SK-N-SH (cell line): Measurements from ENCODE around the gene C1orf50. TPM values are rescaled to one million over a fixed set of nuclear protein-coding genes. Genes with fewer than 3 reads are reported as not detected.

ENCODE experiments used
- CTCF ChIA-PET: fragments of 300-600, 350-600 bp; formaldehyde crosslinking; extraction: SDS; loops from one replicate; lab custom pipeline; 2021; lab: Yijun Ruan, JAX
- POLR2A ChIA-PET: fragments of 350-600 bp; sonication (Branson Sonifier 250); formaldehyde crosslinking; extraction: SDS; loops from one replicate; lab custom pipeline; 2020; ENCODE audit warnings: antibody characterized with exemption, inconsistent platforms; lab: Yijun Ruan, JAX
- DNase-seq: peaks from one replicate; pipeline ENCODE4 v3.0.0; 2012
- H2AFZ ChIP-seq: fragments of 200-600 bp; sonication (generic); 2 replicates; pipeline ENCODE4 v1.8.1; 2016; ENCODE audit warnings: antibody characterized with exemption, mild to moderate bottlenecking, low read depth
- H3F3A ChIP-seq: fragments of 200-600 bp; sonication (generic); replicated peaks from 2 replicates; pipeline ENCODE3; 2016; ENCODE audit warnings: antibody characterized with exemption, mild to moderate bottlenecking; ENCODE audit not compliant: insufficient read depth
- H3K27ac ChIP-seq, 2 experiments: fragments of 200-500 bp in 1 of 2; fragments of 200-600 bp in 1 of 2; sonication (Bioruptor generic) in 1 of 2; sonication (generic), shearing (Covaris generic) in 1 of 2; 2 replicates each; pipeline versions ENCODE4 v1.5.1 to v1.6.1; 2014 to 2016; ENCODE audit warnings: low read depth in 2 of 2, inconsistent platforms in 1 of 2, low read length in 1 of 2, mild to moderate bottlenecking in 1 of 2, mixed read lengths in 1 of 2
- H3K27me3 ChIP-seq: fragments of 200-600 bp; sonication (generic), shearing (Covaris generic); 2 replicates; pipeline ENCODE4 v1.6.1; 2016; ENCODE audit warnings: mixed run types; ENCODE audit not compliant: insufficient read depth
- H3K36me3 ChIP-seq, 2 experiments: fragments of 200-500 bp in 1 of 2; fragments of 200-600 bp in 1 of 2; sonication (Bioruptor generic) in 1 of 2; sonication (generic) in 1 of 2; replicated peaks in 1 of 2; 2 replicates each; pipeline versions ENCODE3 to v1.5.1; 2014 to 2016; ENCODE audit warnings: low read length in 1 of 2, mild to moderate bottlenecking in 1 of 2; ENCODE audit not compliant: insufficient read depth in 2 of 2, control insufficient read depth in 1 of 2
- H3K4me1 ChIP-seq, 2 experiments: fragments of 200-500 bp in 1 of 2; fragments of 200-600 bp in 1 of 2; sonication (Bioruptor generic) in 1 of 2; sonication (generic), shearing (Covaris generic) in 1 of 2; 2 replicates each; pipeline versions ENCODE4 v1.5.1 to v1.6.1; 2014 to 2016; ENCODE audit warnings: low read depth in 1 of 2, low read length in 1 of 2, mixed run types in 1 of 2; ENCODE audit not compliant: insufficient read depth in 2 of 2, control insufficient read depth in 1 of 2
- H3K4me2 ChIP-seq: fragments of 200-600 bp; sonication (generic), shearing (Covaris generic); 2 replicates; pipeline ENCODE4 v1.6.1; 2017; ENCODE audit warnings: mixed run types
- H3K4me3 ChIP-seq, 2 experiments: fragments of 200-500 bp in 1 of 2; fragments of 200-600 bp in 1 of 2; sonication (Bioruptor generic) in 1 of 2; sonication (generic), shearing (Covaris generic) in 1 of 2; 2 replicates each; pipeline versions ENCODE4 v1.5.1 to v1.8.1; 2014 to 2016; ENCODE audit warnings: low read depth in 2 of 2, inconsistent platforms in 1 of 2, low read length in 1 of 2, mild to moderate bottlenecking in 1 of 2, mixed read lengths in 1 of 2, moderate library complexity in 1 of 2
- H3K79me2 ChIP-seq: fragments of 200-600 bp; sonication (generic); 2 replicates; pipeline ENCODE4 v1.8.1; 2017; ENCODE audit warnings: mild to moderate bottlenecking; ENCODE audit not compliant: insufficient read depth
- H3K9ac ChIP-seq: fragments of 200-600 bp; sonication (generic); 2 replicates; pipeline ENCODE4 v1.6.1; 2017; ENCODE audit warnings: mixed run types
- H3K9me2 ChIP-seq: fragments of 200-600 bp; sonication (generic); 2 replicates; pipeline ENCODE4 v1.6.1; 2017; ENCODE audit warnings: mixed run types
- H3K9me3 ChIP-seq: fragments of 200-600 bp; sonication (generic); 2 replicates; pipeline ENCODE4 v1.6.1; 2017; ENCODE audit warnings: mixed run types, mild to moderate bottlenecking, moderate library complexity
- H4K20me1 ChIP-seq: fragments of 200-600 bp; sonication (generic); 2 replicates; pipeline ENCODE4 v1.6.1; 2017; ENCODE audit warnings: mild to moderate bottlenecking, mixed run types; ENCODE audit not compliant: insufficient read depth
- CTCF ChIP-seq: fragments of 200-600 bp; sonication (generic); IDR thresholded peaks from 2 replicates; pipeline ENCODE4 v1.6.1; 2017; ENCODE audit warnings: antibody characterized with exemption, mild to moderate bottlenecking, moderate library complexity
- EP300 ChIP-seq, 2 experiments: IDR thresholded peaks; 2 replicates each; pipeline versions ENCODE4 v1.4.0 to v1.6.1; 2012; ENCODE audit warnings: borderline replicate concordance in 1 of 2, low read depth in 1 of 2, low read length in 1 of 2
- EZH2phosphoT487 ChIP-seq: fragments of 200-600 bp; sonication (generic); IDR thresholded peaks from 2 replicates; pipeline ENCODE4 v1.6.1; 2017; ENCODE audit warnings: low read depth, mixed run types, mild to moderate bottlenecking, antibody characterized with exemption, moderate library complexity, borderline replicate concordance
- FOSL2 ChIP-seq: IDR thresholded peaks from 2 replicates; pipeline ENCODE4 v1.4.0; 2012; ENCODE audit warnings: low read depth, mild to moderate bottlenecking, moderate library complexity, borderline replicate concordance
- FOXJ3 ChIP-seq: sonication (generic); formaldehyde crosslinking; IDR thresholded peaks from 2 replicates; pipeline ENCODE4 v1.5.1; 2020; ENCODE audit warnings: mild to moderate bottlenecking, missing genetic modification reagents
- IRF3 ChIP-seq: fragments of 150-350 bp; IDR thresholded peaks from 2 replicates; pipeline ENCODE4 v1.6.1; 2016; ENCODE audit warnings: mild to moderate bottlenecking, low read depth, low read length
- MAX ChIP-seq: IDR thresholded peaks from 2 replicates; pipeline ENCODE4 v1.4.0; 2012; ENCODE audit warnings: low read depth
- MEF2A ChIP-seq: IDR thresholded peaks from 2 replicates; pipeline ENCODE4 v1.4.0; 2012; ENCODE audit warnings: low read depth, borderline replicate concordance
- NRF1 ChIP-seq: IDR thresholded peaks from 2 replicates; pipeline ENCODE4 v1.6.1; 2012; ENCODE audit warnings: low read depth, mild to moderate bottlenecking, low read length
- PBX3 ChIP-seq: IDR thresholded peaks from 2 replicates; pipeline ENCODE4; 2012
- POLR2AphosphoS5 ChIP-seq: IDR thresholded peaks from 2 replicates; pipeline ENCODE4 v1.6.1; 2012; ENCODE audit warnings: low read depth, low read length
- RCOR1 ChIP-seq: fragments of 150-350 bp; IDR thresholded peaks from 2 replicates; pipeline ENCODE4 v1.6.1; 2017; ENCODE audit warnings: antibody characterized with exemption, low read length
- REST ChIP-seq: IDR thresholded peaks from 2 replicates; pipeline ENCODE4 v1.6.1; 2012; ENCODE audit warnings: mild to moderate bottlenecking, low read depth, low read length, moderate library complexity
- RFX5 ChIP-seq: IDR thresholded peaks from 2 replicates; pipeline ENCODE4 v1.6.1; 2012; ENCODE audit warnings: mild to moderate bottlenecking, improper control_type of control experiment, low read length
- SMC3 ChIP-seq: IDR thresholded peaks from 2 replicates; pipeline ENCODE4 v1.6.1; 2012; ENCODE audit warnings: low read depth, low read length, improper control_type of control experiment
- TAF1 ChIP-seq: IDR thresholded peaks from 2 replicates; pipeline ENCODE4 v1.6.1; 2012; ENCODE audit warnings: low read depth, mild to moderate bottlenecking, low read length, moderate library complexity, borderline replicate concordance
- TCF12 ChIP-seq: IDR thresholded peaks from 2 replicates; pipeline ENCODE4 v1.4.0; 2012
- TEAD4 ChIP-seq: IDR thresholded peaks from 2 replicates; pipeline ENCODE4 v1.4.0; 2012; ENCODE audit warnings: mild to moderate bottlenecking, borderline replicate concordance; ENCODE audit not compliant: insufficient read depth
- USF2 ChIP-seq: fragments of 150-350 bp; IDR thresholded peaks from 2 replicates; pipeline ENCODE4 v1.6.1; 2017; ENCODE audit warnings: antibody characterized with exemption, low read length, low read depth, borderline replicate concordance
- YY1 ChIP-seq: IDR thresholded peaks from 2 replicates; pipeline ENCODE4 v1.4.0; 2012; ENCODE audit warnings: low read depth, mild to moderate bottlenecking
- ZBTB33 ChIP-seq: IDR thresholded peaks from 2 replicates; pipeline ENCODE4 v1.4.0; 2012; ENCODE audit warnings: low read depth, borderline replicate concordance
- WGBS: methylation state at CpG from one replicate; pipeline ENCODE4 v1.1.6; 2017; ENCODE audit warnings: low lambda C conversion rate; 5-methylcytosine and 5-hydroxymethylcytosine counted together
- polyA plus RNA-seq, 3 experiments: library from polyadenylated mRNA; depleted of rRNA; stranded (reverse); fragments of >200 nt; gene quantifications; 2 replicates each; pipeline ENCODE4 v1.2.3, GENCODE V29; 2012

Gene C1orf50
- polyA plus RNA-seq, 1 of the 3 experiments (the other 2 are of a cell fraction): 2.6 TPM

GRCh38 chr1:42822800-42823392 lies 55.8 kb downstream of the C1orf50 start:
- WGBS: 10% methylated on average over 2 of the region's 2 CpGs
- H3K36me3 ChIP-seq: peaks cover 0 to 4% of the 10 kb centered on the region in 2 experiments
- H3K27ac ChIP-seq: peak overlapping the region; percentile 63 to 83; a peak in 3 of 4 replicates
- peak; percentile 43 for DNase-seq
- POLR2A ChIA-PET: no interaction called here
- no peaks in the 10 kb centered on the region for H3K27me3 ChIP-seq
- no peak overlapping the region for H3K4me3 ChIP-seq
- no peak overlapping the region for H3K9ac ChIP-seq
- H3K79me2 ChIP-seq: peaks cover 26% of the 10 kb centered on the region
- H3F3A ChIP-seq: peaks cover 5% of the 10 kb centered on the region
- H4K20me1 ChIP-seq: no peaks in the 10 kb centered on the region; the same call in 1 of the 2 replicates
- peaks cover 19 to 22% of the 10 kb centered on the region in 2 experiments; a peak in 3 of 4 replicates for H3K4me1 ChIP-seq
- CTCF ChIA-PET: interaction anchor here (0.8 to 3.4 kb wide), 4 partner anchors 23 to 251 kb away, joined by 3 to 13 read pairs (median 3); partner anchors contain the start of gene ZNF691
- H3K4me2 ChIP-seq: no peak overlapping the region
- no peaks in the 10 kb centered on the region for H3K9me2 ChIP-seq
- no peaks in the 10 kb centered on the region for H3K9me3 ChIP-seq
- no peak overlapping the region for H2AFZ ChIP-seq
- TF ChIP-seq FOXJ3: no peak
- TF ChIP-seq PBX3: peak; percentile 87
- TF ChIP-seq ZBTB33: no peak
- peak; percentile 96 for TF ChIP-seq TCF12
- no peak for TF ChIP-seq RFX5
- TF ChIP-seq NRF1: no peak
- no peak for TF ChIP-seq USF2
- 0 out of 2 replicates have a peak, but pooled peaks have one; percentile 8 for TF ChIP-seq YY1
- TF ChIP-seq REST: no peak
- TF ChIP-seq MEF2A: no peak
- no peak for TF ChIP-seq TAF1
- peak; percentile 64 to 66; a peak in 3 of 4 replicates for TF ChIP-seq EP300 (IDR thresholded peaks at IDR 0.05; ENCODE audit: borderline replicate concordance in 1 of 2, low read depth in 1 of 2, low read length in 1 of 2)
- 0 out of 2 replicates have a peak, but pooled peaks have one; percentile 13 for TF ChIP-seq TEAD4
- TF ChIP-seq RCOR1: no peak
- no peak for TF ChIP-seq SMC3
- no peak for TF ChIP-seq CTCF
- TF ChIP-seq MAX: no peak
- TF ChIP-seq FOSL2: no peak
- TF ChIP-seq POLR2AphosphoS5: peak; percentile 64
- no peak for TF ChIP-seq EZH2phosphoT487
- TF ChIP-seq IRF3: no peak
